Stimulated activated CD4-positive, alpha-beta T cell treated with anti-CD3 and anti-CD28 coated beads, Interleukin-1b, Interleukin-23, amount 100 ng/mL, for 1 hour (primary cell): ENCODE data around the gene TPD52L2.

ENCODE experiments used
- DNase-seq, 2 donors: peaks; one replicate each; pipeline ENCODE4 v3.0.0-alpha.2; 2020; ENCODE audit warnings: low read depth in 2 of 2

The TPD52L2 gene

DNA sequence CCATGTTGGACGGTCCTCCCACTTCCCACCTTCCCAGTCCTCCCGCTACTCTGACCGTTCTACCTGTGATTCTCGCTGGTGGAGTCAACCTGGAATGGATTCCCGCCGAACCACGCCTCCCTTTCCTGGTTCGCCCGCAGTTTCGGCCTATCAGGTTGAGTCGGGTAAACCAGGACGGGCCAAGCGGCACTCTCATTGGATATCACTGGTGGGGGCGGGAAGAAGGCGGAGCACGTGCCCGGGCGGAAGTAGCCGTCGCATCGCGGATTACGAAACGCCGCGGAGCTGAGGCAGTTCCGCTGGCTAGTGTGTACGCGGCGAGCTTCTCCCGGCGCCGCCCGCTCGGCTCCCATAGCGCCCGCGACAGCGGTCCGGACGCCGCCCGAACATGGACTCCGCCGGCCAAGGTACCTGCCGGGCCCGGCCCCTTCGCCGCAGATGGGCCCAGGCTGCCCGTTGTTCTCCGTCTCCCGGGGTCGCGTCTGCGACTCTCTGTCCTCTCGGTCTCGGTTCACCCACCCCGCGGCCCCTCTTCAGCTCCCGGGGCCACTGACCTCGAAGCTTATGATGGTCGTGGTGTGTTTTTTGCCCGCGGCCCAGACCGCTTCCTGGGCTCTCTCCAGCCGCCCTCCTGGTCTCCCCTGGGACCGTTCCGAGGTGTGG, at the start of gene TPD52L2:
TPD52L2 (plus strand) TSS at position 293 of the 663 bp plus-strand sequence; CDS start at position 389, 96 bp downstream.
- DNase-seq = peak; percentile 91 to 93

DNA sequence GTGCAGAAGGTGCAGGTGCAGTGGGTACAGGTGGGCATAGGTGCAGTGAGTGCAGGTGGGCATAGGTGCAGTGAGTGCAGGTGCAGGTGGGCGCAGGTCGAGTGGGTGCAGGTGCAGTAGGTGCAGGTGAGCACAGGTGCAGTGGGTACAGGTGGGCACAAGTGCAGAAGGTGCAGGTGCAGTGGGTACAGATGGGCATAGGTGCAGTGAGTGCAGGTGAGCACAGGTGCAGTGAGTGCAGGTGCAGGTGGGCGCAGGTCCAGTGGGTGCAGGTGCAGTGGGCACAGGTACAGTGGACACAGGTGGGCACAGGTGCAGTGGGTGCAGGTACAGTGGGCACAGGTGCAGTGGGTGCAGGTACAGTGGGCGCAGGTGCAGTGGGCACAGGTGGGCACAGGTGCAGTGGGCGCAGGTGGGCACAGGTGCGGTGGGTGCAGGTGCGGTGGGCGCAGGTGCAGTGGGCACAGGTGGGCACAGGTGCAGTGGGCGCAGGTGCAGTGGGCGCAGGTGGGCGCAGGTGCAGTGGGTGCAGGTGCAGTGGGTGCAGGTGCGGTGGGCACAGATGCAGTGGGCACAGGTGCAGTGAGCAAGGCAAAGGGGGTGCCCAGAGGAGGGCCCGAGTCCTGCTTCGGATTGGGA, 49.3 kb upstream of the TPD52L2 start:
- no peak for DNase-seq

GRCh38 chr20:63819224-63819921, 45.7 kb upstream of the TPD52L2 start:
- DNase-seq = no peak

GRCh38 chr20:63821811-63822210, 43.3 kb upstream of the TPD52L2 start:
- DNase-seq = no peak

DNA sequence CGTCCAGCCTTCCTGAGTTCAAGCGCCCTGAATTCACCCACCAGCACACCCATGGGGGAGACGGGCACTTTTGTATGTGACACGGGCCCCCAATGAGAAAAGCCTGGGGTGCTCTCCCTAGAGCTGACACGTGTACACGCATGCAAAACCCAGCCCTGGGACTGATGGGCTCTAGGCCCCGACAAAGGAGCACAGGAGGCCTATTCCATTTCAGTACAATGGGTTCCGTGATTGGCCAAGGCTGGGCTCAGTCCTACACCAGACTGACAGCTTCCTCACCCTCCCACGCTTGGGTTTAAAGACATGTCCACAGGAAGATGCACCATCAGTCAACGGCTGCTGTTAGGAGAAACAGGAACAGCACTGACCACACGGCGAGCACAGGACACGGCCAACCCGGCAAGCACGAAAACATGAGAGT, 42.8 kb upstream of the TPD52L2 start:
- DNase-seq = no peak

DNA sequence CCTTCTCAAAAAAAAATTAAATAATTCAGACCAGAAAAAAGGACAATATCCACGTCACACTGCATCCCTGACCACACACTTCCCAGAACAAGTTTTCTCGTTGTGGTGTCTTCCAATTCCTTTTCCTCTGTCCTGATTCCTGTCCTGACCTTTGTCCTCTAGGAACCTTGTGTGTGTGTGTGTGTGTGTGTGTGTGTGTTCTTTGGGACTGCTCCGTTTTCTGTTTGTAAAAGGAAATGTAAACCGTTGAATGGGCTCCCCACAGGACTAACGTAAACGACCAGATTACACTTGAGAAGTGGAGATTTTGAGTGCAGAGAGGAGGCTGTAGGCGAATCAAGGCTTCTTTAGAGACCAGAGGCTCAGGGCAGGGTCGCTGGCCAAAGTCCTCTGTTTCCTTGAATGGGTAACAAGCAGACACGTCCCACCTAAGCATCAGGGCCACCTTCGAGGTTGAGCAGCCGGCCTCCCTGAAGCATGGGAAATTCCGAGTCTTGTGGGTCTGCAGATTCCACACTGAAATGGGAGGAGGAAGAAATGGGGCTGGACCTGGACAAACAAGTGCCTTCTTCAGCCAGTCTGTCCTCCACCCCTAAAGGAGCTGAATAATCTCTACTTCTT, 41.3 kb upstream of the TPD52L2 start:
- DNase-seq = no peak

DNA sequence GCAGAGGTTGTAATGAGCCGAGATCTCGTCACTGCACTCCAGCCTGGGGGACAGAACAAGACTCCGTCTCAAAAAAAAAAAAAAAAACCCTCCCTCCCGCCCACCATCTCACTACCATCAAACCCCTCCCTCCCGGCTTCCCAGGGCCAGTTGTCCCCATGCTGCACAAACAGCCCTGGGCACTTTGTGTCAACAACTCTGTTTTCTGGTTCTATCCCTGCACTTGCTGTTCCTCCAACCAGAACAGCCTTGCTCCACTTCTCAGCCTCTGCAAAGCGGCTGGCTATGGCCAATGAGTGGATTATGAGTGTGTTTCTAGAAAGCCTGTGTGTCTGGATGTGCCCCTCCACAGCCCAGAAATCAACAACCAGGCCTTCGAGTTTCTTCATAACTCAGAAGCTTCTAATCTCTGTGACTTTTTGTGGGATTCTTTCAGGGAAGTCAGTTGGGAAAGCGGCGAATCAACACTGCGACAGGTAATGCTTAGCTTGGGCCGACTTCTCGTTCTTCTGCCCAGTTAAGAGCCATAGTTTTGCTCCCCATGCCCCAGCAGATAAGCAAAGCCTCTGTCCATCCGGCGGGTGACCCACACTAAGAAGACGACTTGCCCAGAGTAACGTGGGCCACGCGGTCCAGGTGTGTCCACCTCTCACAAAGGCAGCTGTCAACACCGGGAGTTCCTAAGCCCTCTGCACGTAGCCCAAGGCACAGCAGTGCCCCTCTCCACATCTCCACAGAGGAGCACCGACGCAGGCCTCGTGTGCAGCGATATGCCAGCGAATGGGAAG, 39.5 kb upstream of the TPD52L2 start:
- no peak for DNase-seq

DNA sequence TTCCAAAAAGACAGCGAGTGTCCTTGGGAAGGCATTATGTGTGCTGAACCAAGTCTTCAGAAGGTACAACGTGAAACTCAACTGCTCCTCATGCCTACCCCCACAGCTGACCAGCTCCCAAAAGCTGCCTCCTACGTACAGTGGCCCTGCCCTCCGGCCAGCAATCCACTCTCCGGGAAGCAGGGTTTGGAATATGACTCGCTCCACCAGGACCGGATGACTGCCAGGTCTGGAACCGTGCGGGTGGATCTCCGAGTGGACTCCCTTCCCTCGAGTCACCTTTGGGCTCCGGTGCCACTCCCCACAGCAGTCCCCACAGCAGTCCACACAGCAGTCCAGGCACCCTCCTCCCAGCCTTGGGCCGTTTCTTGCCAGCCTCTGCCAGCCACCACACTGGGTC, 38.3 kb upstream of the TPD52L2 start:
- DNase-seq = no peak

- DNase-seq = no peak
Measured at GRCh38 chr20:63828124-63828523, 36.9 kb upstream of the TPD52L2 start.

- DNase-seq = no peak
Measured at GRCh38 chr20:63828545-63828944, 36.5 kb upstream of the TPD52L2 start.

DNA sequence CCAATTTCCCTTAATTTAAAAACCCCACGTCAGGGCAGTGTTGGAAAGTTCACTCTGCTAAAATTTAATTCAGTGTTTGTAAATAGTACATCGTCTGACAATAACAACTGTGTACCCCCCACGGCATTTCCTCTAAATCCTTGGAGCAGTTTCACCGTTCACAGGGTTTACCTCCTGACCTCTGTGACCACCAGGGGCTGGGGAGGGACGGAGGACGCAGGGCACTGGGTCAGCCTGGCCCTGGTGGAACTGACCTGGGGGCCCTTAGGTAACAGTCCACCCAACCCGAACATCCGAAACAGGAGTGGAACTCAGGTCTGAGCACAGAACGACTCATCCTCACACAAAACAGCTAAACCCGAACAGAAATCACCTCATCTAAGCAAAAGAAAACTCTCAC, 36.1 kb upstream of the TPD52L2 start:
- no peak for DNase-seq

GRCh38 chr20:63829603-63829944, 35.5 kb upstream of the TPD52L2 start:
- no peak for DNase-seq

DNA sequence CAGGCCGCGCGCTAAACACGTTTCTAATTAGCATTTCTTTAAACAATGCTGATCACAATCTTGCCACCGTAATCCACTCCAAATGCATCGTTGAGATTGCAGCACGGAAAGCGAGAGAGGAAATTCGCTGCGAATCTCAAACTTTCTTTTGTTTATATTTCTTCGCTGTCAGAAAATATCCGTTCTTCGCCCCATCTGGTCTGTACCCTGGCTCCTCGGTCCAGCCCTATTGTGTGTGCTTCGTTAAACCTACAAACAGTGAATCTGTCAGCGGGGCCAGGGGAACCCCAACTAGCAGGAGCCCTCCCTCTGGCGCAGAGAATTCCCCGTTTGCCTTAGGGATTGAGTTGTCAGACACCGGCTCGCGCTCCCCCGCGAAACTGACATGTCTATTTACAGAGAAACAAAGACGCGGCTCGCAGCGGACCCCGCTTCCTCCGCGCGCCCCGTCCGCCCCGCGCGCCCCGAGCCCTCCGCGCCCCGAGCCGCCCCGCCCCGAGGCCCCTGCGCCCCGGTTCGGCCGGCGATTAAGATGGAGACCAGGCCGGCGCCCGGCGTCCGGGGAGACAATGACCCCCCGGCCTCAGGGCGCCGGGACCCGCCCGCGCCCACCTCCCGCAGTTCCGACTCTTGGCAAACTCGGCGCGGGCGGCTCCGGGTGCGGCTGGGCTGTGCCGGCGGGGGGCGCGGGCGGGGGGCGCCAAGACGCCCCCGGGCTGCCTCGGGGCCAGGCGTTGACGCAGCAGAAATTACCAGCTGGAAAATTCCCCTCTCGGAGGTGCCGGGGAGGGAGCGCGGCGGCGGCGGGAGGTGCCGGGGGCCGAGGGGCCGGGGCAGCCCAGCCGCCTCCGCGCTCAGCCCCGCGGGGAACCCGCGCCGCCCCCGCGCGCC, 34.9 kb upstream of the TPD52L2 start:
- no peak for DNase-seq

DNA sequence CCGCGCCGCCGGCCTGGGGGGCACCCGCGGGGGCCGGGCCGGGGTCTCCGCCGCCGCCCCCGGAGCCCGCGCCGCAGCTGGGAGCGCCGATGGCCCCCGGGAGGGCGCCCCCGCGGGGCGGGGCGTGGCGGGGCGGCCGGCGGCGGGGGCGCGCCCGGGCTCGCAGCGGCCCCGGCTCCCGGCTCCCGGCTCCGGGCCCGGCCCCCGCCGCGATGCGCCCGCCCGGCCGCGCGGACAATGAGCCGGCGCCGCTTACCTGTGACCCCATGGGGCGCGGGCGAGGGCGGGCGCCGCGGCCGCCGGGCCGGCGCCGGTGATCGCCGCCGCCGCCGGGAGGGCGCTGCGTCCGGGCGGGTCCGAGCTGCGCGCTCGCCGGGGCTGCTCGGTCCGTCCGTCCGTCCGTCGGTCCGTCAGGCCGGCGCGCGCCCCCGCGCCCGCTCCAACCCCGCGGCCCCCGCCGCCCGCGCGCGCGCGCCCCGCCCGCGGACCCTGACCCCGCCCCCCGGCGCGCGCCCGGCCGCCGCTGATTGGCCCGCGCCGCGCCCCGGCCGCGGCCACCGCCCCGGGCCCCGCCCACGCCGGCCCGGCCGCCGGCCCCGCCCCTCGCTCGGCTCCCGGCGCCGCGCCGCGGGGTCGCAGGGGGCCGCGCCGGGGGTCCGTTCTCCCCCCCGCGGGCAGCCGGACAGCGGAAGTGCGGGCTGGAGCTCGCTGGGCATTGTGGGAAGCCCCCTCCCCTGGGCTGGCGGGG, 34.1 kb upstream of the TPD52L2 start, which contains the start of gene ZBTB46:
ZBTB46 (minus strand) TSS at position 424 of the 748 bp plus-strand sequence. CDS start 40,507 bp downstream, outside the sequence.
- DNase-seq = no peak

DNA sequence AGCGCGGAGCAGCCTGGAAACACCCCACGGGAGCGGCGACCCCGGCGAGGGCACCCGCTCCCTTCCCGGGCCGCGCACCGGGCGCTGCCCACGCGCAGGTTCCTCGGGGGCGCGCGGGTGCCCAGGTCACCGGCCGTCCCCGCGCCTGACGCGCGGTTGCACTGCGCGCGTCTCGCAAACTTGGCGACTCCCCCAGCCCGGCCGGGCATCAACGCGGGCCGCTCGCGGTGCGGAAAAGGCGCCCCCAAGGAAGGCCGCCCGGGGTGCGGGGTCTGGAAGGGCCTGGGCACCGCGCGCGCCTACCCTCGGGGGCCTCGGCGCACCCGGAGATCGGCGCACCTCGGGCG, 33.5 kb upstream of the TPD52L2 start:
- DNase-seq = no peak

DNA sequence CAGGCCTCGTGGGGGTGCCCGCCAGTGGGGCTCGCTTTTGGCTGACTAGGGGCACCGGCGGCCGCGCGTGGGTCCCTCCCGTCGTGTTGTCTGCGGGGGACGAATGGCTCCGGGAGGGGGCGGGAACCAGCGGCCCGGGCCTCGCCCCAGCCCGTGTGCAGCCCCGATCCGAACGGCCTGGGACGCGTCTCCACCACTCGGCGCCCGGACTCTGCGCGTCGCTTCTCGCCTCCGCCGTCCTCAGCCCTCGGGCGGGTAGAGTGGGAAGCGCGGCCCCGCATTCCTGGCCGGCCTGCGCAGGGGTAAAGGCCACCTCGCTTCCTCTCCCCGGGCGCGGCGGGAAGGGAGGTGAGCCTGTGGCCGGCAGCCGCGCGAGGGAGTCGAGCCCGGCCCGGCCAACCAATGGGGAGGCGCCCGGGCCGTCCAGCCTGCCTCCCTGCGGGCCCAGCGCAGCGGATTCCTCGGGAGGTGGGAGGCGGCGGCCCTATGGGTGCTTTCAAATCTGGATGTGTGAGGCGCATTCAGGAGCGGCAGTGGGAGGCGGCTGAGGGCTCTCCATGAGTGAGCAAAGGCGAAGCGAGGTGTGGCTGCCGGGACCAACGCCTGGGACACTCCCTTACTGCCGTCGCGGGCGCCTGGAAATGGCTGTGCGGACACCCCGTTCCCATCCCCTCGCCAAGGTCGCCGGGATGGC, 32.9 kb upstream of the TPD52L2 start:
- DNase-seq = no peak

DNA sequence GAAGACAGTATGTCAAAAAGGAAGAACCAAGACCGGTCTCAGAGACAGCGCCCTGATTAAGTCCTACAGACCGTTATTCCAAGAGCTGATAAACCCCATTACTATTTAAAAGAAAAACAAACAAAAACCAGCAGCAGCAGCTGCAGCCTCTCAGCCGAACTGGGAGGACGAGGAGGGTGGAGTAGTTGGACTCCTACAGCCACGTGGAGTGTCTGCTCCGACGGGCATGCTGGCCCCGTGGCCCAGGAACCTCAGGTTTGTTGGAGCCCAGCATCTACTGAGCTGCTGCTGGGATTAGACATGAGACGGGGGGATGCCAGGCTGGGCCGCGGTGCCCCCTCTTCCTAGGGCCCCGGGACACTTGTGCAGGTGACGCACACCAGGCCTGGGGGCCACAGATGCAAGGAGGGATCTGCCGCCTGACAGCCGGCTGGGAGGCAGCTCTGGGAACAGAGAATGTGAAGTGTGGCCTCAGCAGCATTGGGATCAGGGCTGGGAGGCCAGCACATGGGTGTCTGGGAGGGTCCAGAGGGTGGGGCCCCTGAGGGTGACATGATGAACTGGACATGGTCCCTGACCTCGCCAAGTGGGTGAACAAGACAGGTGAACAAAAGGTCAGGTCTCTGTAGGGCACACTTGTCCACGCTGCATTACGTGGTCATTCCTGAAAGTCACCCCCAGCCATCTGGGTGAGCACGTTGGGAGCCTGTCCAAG, 31.1 kb upstream of the TPD52L2 start:
- DNase-seq = no peak

DNA sequence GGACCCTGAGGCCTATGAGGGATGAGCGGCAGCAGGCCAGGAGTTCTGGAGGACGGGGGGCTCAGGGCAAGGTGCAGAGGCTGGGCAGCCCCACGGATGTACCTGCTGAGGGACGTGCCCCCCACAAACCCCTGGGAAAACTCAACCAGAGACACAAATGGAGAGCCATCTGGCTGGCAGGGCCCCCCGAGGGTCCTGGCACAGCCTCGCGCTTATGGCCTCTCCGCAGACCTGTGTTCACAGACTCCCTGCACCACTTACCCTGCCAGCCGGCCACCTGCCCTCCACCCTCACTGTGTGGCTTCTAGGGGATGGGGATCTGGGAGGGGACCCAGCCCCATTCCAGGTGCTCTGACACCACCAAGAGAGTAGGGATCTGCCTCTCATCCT, 30.6 kb upstream of the TPD52L2 start:
- DNase-seq = no peak
